Motor neuron (in vitro differentiated cells): ENCODE measurements around the gene RTP1. TPM values are rescaled to one million over a fixed set of nuclear protein-coding genes. Genes with fewer than 3 reads are reported as not detected.

Experiments used
- total RNA-seq, 8 experiments: library from RNA; unstranded; fragments of 300-600 nt; gene quantifications; 2 replicates each; pipeline versions ENCODE4 v1.2.3 to v1.2.4, GENCODE V29; 2022

Gene RTP1
- total RNA-seq, 8 experiments from 2014 or later: 0.15 to 1.1 (median 0.42) TPM; not detected in 1

Other genes starting within 250 kb of the RTP1 start
- gene RPL39L, start 58.0 kb upstream of the RTP1 start, total RNA-seq: 10 to 100 TPM in 4 of 8 experiments, 1 to 10 TPM in 3, under 1 TPM in 1; 0.97 to 47.7 (median 22.0) TPM
- 10 to 100 TPM in 1 of 8 experiments, 1 to 10 TPM in 4, under 1 TPM in 3; 0.45 to 23.9 (median 1.6) TPM for gene MASP1, start 94.3 kb downstream of the RTP1 start, total RNA-seq
- 1 to 10 TPM in 2 of 8 experiments, under 1 TPM in 3, not detected in 3; 0.28 to 9.6 (median 0.52) TPM for gene RTP4, start 170.9 kb downstream of the RTP1 start, total RNA-seq